PC-3 (cell line): ENCODE results near the gene AGAP1. TPM values are rescaled to one million over a fixed set of nuclear protein-coding genes. Genes with fewer than 3 reads are reported as not detected.

ENCODE experiments used
- ATAC-seq: fragments of 200-7000 bp; cut with Tn5 transposase; 2 replicates; pipeline ENCODE4 v1.9.1; 2020; ENCODE audit warnings: mild to moderate bottlenecking, moderate library complexity
- BruUV-seq: library from RNA; stranded (reverse); fragments of 400-500 nt; replicated peaks from 2 replicates; lab custom pipeline; 2021; lab: Mats Ljungman, UMichigan
- CTCF ChIA-PET: fragments of 300-600 bp; sonication (Branson Sonifier 250); formaldehyde crosslinking; loops from one replicate; lab custom pipeline; 2022; ENCODE audit warnings: antibody characterized with exemption; lab: Charles Lee
- POLR2A ChIA-PET: fragments of 300-600 bp; sonication (Branson Sonifier 250); formaldehyde crosslinking; loops from one replicate; lab custom pipeline; 2022; ENCODE audit warnings: antibody characterized with exemption; ENCODE audit not compliant: unreplicated experiment; lab: Charles Lee
- DNase-seq: peaks from one replicate; pipeline ENCODE4 v3.0.0-alpha.2; 2015
- H2AFZ ChIP-seq: fragments of 300-600 bp; sonication (generic); 2 replicates; pipeline ENCODE4 v1.6.0; 2016; ENCODE audit warnings: antibody characterized with exemption, low read length
- H3F3A ChIP-seq: fragments of 300-600 bp; sonication (generic); one replicate; pipeline ENCODE4 v1.6.0; 2017; ENCODE audit warnings: antibody characterized with exemption, low read length, control low read depth, mild to moderate bottlenecking; ENCODE audit not compliant: unreplicated experiment
- H3K27ac ChIP-seq: fragments of 300-600 bp; sonication (generic); 2 replicates; pipeline ENCODE4 v1.5.1; 2016; ENCODE audit warnings: mild to moderate bottlenecking, low read length
- H3K27me3 ChIP-seq: fragments of 300-600 bp; sonication (generic); 2 replicates; pipeline ENCODE4 v1.6.1; 2016; ENCODE audit warnings: low read length, mixed read lengths
- H3K36me3 ChIP-seq: fragments of 300-600 bp; sonication (generic); 2 replicates; pipeline ENCODE4 v1.6.1; 2016; ENCODE audit warnings: low read depth, mixed run types, low read length, mixed read lengths
- H3K4me1 ChIP-seq: fragments of 300-600 bp; sonication (generic); 2 replicates; pipeline ENCODE4 v1.5.1; 2016; ENCODE audit warnings: low read length; ENCODE audit not compliant: insufficient read depth
- H3K4me2 ChIP-seq: fragments of 300-600 bp; sonication (generic); 2 replicates; pipeline ENCODE4 v1.6.0; 2016; ENCODE audit warnings: low read length
- H3K4me3 ChIP-seq: fragments of 300-600 bp; sonication (generic); 2 replicates; pipeline ENCODE4 v1.5.1; 2016; ENCODE audit warnings: mild to moderate bottlenecking, low read length, mixed read lengths
- H3K79me2 ChIP-seq: fragments of 300-600 bp; sonication (generic); 2 replicates; pipeline ENCODE4 v1.6.1; 2017; ENCODE audit warnings: low read length, mixed read lengths
- H3K9ac ChIP-seq: fragments of 300-600 bp; sonication (generic); 2 replicates; pipeline ENCODE4 v1.6.0; 2016; ENCODE audit warnings: mild to moderate bottlenecking, low read length
- H3K9me2 ChIP-seq: fragments of 300-600 bp; sonication (generic); replicated peaks from 2 replicates; pipeline ENCODE4 v1.6.1; 2016; ENCODE audit warnings: mixed run types, low read length, mixed read lengths
- H3K9me3 ChIP-seq: fragments of 300-600 bp; sonication (generic); 2 replicates; pipeline ENCODE4 v1.6.1; 2016; ENCODE audit warnings: low read length, mixed read lengths
- H4K20me1 ChIP-seq: fragments of 300-600 bp; sonication (generic); 2 replicates; pipeline ENCODE4 v1.6.1; 2016; ENCODE audit warnings: low read length, mixed read lengths
- EZH2 ChIP-seq: fragments of 300-600 bp; sonication (generic); IDR thresholded peaks from one replicate; pipeline ENCODE4 v1.6.1; 2017; ENCODE audit warnings: antibody characterized with exemption, mild to moderate bottlenecking, low read length; ENCODE audit not compliant: unreplicated experiment
- intact Hi-C: fragments of 100-400 bp; cut with micrococcal nuclease; formaldehyde crosslinking; loops from 2 replicates; pipeline ENCODE4 v1.9.0; 2023
- total RNA-seq: library from RNA; depleted of rRNA; stranded (reverse); fragments of >200 nt; gene quantifications from 2 replicates; pipeline ENCODE4 v1.2.3, GENCODE V29; 2014
- TF ChIP-seq, protein P1 (sequence below): fragments of 300-600 bp; sonication (generic); conservative IDR thresholded peaks from 2 replicates; pipeline ENCODE4 v1.5.1; 2017; ENCODE audit warnings: antibody characterized with exemption, low read depth, mild to moderate bottlenecking, low read length

Gene AGAP1
- total RNA-seq, 1 experiment from 2014 or later, result 31.0 TPM

- Histone ChIP-seq H3K9me3 (no peaks in the 10 kb centered on the region), H3F3A (no peaks in the 10 kb centered on the region), H3K36me3 (no peaks in the 10 kb centered on the region), H3K27me3 (no peaks in the 10 kb centered on the region), H4K20me1 (no peaks in the 10 kb centered on the region), H3K4me1 (peaks cover 11% of the 10 kb centered on the region), H2AFZ (no peak overlapping the region), H3K4me3 (peak overlapping the region; percentile 80; the same call in 1 of the 2 replicates), H3K9ac (no peak overlapping the region), H3K79me2 (no peaks in the 10 kb centered on the region), H3K4me2 (peak overlapping the region; percentile 91), H3K9me2 (no peaks in the 10 kb centered on the region), H3K27ac (no peak overlapping the region; the same call in 1 of the 2 replicates)
- ATAC-seq (peak; percentile 43), DNase-seq (peak; percentile 79)
- ChIA-PET CTCF (interaction anchor here (0.6 to 1.2 kb wide), 7 partner anchors 12 to 415 kb away, joined by 4 to 7 read pairs (median 5); partner anchors contain the start of gene GBX2), POLR2A (interaction anchor here (0.6 kb wide), 1 partner anchor 106 kb away, joined by 3 read pairs; no protein-coding TSS in a partner anchor)
- TF ChIP-seq EZH2, result no peak
- TF ChIP-seq, protein P1, sequence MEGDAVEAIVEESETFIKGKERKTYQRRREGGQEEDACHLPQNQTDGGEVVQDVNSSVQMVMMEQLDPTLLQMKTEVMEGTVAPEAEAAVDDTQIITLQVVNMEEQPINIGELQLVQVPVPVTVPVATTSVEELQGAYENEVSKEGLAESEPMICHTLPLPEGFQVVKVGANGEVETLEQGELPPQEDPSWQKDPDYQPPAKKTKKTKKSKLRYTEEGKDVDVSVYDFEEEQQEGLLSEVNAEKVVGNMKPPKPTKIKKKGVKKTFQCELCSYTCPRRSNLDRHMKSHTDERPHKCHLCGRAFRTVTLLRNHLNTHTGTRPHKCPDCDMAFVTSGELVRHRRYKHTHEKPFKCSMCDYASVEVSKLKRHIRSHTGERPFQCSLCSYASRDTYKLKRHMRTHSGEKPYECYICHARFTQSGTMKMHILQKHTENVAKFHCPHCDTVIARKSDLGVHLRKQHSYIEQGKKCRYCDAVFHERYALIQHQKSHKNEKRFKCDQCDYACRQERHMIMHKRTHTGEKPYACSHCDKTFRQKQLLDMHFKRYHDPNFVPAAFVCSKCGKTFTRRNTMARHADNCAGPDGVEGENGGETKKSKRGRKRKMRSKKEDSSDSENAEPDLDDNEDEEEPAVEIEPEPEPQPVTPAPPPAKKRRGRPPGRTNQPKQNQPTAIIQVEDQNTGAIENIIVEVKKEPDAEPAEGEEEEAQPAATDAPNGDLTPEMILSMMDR, result peak; percentile 87
- intact Hi-C loops, result loop anchor here (1.0 to 2.0 kb wide), 3 partner anchors 378 to 415 kb away; no protein-coding TSS in a partner anchor
- no TSS peak for BruUV-seq
Measured at GRCh38 chr2:236180831-236181453, 687.1 kb downstream of the AGAP1 start.
